Measurements from ENCODE around the gene ZNF692.
"Not testable (repeated sequence)": the region's sequence is repeated elsewhere in the genome, so short reads cannot be mapped to it uniquely, and the experiment has no call there.

The ZNF692 gene

DNA sequence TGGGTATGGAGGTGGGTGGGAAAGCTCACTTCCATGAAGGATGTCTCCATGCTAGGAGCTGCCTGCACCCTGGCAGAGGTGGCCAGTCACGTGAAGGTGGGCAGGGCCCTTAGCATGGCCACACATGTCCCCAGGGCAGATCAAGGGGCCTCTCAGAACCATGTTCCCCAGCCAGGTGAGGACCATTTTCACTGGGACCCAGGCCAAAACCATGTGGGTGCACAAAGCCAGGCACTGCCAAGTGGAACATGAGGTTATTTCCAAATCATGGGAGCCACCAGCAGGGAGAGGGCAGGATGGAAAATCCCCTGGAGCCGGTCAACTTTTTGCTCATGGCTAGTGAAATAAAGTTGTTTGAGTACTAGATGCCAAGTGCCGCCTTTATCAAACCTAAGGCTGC, 9.7 kb downstream of the ZNF692 start:
- no peak for DNase-seq (ENCODE audit: low spot score)

DNA sequence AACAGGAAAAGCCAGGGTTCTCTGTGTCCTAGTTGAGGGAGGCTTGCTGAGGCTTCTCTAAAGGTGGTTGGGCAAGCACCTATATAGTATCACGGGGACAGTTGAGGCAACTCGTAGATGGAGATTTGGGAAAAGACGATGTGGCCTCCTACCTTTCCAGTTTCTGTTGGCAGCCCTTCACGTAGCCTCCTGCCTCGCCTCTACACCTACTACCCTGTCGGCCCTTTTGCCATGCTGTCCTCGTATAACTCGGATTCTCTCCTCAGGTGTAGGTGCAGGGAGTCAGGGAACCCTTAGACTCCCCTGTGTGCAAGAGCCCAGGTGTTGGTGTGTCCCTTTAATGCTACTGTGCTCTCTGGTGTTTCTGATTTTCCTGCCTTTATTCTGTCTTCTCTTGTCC, 10.3 kb downstream of the ZNF692 start:
- DNase-seq (ENCODE audit: low spot score) = no peak

DNA sequence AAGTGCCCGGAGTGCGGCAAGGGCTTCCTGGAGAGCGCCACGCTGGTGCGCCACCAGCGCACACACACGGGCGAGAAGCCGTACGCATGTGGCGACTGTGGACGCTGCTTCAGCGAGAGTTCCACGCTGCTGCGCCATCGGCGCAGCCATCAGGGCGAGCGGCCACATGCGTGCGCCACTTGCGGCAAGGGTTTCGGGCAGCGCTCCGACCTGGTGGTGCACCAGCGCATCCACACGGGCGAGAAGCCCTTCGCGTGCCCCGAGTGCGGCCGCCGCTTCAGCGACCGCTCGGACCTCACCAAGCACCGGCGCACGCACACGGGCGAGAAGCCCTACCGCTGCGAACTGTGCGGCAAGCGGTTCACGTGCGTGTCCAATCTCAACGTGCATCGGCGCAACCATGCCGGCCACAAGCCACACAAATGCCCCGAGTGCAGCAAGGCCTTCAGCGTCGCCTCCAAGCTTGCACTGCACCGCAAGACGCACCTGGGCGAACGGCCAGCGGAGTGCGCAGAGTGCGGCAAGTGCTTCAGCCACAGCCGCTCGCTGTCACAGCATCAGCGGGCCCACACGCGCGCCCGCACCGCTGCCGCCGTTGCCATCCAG, 10.8 kb downstream of the ZNF692 start:
- DNase-seq (ENCODE audit: low spot score) = no peak

DNA sequence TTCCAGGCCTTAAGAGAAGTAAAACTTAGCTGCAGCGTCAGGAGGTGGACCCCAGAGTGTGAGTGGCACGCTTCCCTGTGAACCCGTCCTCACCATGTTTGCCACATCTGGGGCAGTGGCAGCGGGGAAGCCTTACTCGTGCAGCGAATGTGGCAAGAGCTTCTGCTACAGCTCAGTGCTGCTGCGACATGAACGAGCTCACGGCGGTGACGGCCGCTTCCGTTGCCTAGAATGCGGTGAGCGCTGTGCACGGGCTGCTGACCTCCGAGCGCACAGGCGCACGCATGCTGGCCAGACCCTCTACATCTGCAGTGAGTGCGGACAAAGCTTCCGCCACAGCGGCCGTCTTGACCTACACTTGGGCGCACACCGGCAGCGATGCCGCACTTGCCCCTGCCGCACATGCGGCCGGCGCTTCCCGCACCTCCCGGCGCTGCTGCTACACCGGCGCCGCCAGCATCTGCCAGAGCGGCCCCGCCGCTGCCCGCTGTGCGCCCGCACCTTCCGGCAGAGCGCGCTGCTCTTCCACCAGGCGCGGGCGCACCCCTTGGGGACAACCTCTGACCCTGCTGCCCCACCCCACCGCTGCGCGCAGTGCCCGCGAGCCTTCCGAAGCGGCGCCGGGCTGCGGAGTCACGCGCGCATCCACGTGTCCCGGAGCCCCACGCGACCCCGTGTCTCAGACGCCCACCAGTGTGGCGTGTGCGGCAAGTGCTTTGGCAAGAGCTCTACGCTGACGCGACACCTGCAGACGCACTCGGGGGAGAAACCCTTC, 11.5 kb downstream of the ZNF692 start:
- DNase-seq (ENCODE audit: low spot score) = no peak

DNA sequence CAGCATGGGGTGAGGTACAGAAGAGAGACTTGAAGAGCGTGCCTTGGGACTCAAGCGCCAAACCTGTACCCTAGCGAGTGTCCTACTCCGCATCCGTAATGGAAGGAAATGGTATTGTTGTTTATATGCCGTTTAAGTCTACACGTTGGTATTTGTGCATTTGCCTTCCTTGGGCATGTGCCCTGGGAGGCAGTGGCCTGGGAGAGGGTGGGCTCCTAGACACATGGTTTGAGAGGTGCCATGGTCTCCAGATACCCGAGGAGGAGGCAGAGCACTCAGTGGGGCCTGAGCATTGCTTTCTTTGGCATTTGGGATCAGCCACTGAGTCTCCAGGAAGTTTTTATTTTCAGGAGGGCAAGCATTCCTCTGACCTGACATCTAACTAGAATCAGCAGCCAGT, 14.4 kb downstream of the ZNF692 start:
- no peak for DNase-seq (ENCODE audit: low spot score)

DNA sequence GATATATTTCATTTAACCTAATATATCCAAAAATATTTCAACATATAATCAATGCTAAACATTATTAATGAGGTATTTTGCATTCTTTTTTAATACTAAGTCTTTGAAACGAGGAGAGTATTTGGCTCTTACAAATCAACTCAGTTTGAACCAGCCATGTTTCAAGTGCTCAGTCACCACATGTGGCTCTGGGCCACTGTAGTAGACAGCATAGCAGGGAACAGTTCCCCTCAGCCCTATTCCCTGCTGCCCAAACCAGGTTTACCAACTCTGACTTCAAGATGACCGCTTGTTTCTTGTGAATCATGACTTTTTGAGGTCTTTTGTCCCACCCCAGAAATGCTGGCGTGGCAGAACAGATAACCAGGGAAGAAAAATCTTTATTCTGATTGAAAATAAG, 15.2 kb downstream of the ZNF692 start:
- DNase-seq (ENCODE audit: low spot score) = no peak

DNA sequence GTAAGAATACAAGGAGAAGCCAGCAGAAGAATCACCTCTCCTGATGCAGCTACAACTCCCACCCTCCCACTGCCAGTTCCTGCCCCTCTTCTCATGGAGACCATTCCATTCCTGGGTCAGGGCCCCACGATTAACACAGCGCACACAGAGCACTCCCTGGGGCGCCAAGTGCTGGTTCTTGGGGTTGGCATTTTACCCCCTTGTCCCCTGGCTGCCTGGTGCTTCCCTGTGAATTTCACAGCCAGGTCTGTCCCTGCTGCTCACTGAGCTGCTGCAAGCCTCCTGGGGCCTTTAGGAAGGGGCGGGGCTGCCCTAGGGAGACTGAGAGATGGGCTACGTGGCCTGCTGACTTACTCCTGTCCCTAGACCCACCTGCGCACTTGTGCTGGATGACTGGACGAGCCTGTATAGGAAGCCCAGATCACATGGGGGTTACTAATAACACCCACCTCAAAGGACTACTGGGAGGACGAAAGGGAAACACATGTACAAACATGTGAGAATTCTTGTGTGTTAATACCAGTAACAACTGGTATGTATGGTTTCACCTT, 16.0 kb downstream of the ZNF692 start:
- DNase-seq (ENCODE audit: low spot score) = no peak

DNA sequence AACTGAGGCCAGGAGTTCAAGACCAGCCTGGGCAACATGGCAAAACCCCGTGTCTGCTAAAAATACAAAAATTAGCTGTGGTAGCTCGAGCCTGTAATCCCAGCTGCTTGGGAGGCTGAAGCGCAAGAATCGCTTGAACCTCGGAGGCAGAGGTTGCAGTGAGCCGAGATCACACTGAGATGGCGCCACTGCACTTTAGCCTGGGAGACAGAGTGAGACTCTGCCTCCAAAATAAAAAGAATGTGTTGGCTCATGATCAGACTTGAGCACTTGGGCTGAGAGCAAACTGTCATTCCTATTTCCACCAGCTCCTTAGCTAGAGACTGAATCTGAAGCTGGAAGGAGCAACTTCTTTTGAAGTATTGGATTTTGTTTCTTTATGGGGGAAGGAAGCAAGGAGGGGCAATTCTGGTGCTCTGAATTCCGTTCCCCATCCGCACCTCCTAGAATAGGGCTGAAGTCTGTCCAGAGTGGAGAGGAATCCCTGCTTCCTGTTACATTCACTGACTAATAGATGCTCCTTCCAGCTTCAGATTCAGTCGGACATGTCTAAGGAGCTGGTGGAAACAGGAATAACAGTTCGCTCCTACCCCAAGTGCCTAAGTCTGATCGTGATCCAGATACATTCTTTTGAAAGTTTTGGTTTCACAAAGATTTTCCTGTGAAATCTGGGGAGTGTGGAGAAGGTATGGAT, 17.0 kb downstream of the ZNF692 start:
- DNase-seq (ENCODE audit: low spot score) = peak; percentile 63

DNA sequence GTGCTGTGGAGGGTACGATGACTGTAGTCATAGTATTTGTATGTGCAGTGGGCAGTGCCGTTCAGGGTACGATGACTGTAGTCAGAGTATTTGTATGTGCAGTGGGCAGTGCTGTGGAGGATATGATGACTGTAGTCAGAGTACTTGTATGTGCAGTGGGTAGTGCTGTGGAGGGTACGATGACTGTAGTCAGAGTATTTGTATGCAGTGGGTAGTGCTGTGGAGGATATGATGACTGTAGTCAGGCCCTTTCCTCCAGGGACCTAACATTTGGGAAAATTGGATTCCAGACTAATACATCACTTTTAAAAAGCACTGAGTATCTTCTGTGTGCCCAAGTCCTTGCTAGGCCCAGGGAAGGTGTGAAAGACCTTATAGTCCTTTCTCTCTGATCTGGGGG, 17.9 kb downstream of the ZNF692 start:
- DNase-seq (ENCODE audit: low spot score) = no peak

DNA sequence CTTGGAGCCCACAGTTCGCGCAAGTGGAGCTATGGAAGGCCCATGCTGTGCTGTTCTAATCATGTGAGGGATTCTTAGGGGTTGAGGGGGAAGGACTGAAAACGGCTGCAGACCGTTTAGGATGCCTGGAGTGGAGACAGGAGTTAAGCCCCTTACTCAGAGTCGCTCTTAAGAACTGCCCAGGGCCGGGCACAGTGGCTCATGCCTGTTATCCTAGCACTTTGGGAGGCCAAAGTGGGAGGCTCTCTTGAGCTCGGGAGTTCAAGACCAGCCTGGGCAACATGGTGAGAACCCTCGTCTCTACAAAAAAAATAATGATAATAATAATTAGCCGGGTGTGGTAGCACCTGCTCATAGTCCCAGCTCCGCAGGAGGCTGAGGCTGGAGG, 19.7 kb downstream of the ZNF692 start:
- DNase-seq (ENCODE audit: low spot score) = no peak

DNA sequence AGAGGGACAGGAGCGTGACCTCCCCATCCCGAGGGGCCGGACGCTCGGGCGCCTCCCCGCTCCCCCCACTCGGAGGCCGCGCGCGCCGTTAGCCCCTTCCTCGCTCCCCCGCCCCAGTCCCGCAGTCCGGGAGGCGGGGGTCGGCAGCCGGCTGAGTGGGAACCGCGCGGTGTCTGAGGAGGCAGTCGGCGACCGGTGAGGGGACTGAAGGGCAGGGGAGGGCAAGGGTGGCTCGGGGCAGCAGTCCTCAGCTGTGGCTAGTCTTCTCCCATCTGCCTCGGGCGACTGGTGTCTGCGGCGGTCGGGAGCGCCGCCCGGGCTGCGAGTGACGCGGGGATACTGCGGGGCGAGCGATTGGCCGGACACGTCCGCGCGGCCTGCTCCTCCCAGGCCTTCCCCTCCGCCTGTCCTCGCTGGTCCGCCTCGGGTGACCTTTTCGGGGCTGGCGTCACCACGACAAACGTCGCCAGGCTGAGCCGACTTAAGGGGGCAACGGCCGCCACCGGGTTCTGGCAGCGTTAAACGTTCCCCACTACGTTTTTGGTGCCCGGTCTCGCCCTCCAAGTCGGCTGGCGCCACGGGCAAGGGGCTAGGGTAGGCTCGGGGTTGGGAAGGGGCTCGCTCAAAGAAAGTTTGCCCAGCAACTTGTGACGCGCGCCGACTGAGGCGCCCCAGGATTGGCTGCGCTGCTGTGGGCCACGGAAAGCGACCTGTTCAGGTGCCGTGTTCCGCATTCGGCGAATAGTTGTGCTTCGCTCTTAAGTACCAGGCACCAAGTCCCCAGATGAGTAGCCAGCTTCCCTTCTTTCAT, 20.3 kb downstream of the ZNF692 start:
- peak; percentile 93 for DNase-seq (ENCODE audit: low spot score)

DNA sequence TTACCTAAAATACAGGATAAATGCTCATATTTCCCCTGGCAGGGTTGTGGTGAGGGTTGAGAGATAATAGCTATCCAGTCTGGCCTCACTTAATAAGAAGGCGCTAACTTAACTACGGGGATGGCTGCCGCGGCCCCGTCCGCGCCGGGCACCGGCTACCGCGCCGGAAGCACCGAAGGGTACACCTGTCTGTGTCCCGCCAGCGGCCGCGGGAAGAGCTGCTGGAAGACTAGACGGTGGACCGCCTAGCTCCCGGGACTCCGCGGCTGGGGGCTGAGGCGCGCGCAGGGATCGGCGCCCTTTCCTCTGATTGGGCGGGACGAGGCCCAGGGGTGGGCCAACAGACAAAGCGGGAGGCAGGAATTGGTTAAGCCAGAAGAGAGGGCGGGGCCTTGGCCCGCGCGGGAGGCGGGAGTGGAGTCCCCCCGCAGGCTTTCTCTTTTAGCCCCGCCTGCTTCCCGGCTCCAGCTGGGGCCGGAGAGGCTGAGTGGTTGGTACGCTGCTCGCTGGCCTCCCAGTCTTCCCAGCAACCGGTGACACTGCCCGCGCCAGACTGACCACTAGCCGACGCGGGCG, 21.0 kb downstream of the ZNF692 start, which contains the start of gene ZNF672:
TSS of gene ZNF672 (plus strand) at position 444 of the 576 bp plus-strand sequence. CDS start 9,051 bp downstream, outside the sequence.
- DNase-seq (ENCODE audit: low spot score) = peak; percentile 96

DNA sequence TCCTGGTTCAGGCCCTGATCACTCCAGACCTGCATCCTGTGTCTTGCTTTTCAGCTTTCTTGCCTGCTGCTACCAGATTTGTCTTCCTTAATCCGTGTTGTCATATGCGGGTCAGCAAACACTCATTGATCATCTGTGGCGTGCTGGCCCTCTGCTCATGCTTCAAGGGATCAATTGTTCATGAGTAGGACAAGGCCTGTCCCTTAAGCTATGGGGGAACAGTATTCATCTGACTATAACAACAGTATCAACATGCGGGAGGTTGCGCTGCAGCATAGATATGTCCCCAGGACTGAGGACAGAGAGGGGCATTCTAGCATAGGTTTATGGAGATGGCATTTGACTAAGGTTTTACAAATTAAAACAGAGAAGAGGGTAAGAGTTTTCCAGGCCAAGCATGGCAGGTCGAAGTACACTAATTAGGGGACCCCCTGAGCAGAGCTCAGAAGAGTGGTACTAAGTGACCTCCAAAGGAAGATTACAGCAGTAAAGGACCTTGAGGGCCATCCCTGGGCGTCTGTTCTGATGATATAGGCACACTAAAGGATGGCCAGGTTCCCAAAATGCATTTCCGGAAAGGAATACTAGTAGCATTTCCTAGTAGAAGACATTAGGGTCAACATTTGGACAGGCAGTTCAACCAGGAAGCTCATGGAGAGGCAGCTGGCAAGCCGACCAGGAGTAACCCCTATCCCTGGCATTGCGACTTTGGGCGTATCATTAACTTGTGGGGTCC, 21.7 kb downstream of the ZNF692 start:
- DNase-seq (ENCODE audit: low spot score) = peak; percentile 22

DNA sequence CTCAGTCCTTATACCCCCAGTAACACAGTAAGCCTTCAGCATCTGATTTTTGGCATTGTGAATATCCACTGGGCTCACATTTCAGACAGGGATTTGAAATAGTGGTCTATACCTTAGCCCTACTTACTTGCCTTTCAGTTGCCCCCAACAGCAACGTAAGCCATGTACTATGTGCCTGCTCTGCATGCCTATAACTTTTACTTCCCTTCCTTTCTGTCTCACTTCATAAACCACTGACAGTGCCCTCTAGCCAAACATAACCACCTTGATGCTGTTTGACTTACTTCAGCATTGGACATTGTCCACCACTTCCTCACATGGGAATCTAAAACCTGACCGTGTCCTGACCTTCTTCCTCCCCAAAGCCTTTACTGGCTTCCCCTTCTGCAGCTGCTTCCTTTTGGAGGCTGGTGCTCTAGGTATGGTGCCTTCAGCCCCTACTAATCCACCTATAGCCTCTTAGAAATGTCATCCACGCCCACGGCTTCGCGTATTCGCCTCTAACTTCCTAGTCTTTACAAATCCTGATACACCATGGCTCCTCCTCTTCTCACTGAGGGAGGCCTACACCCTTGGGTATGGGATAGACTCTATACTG, 24.4 kb downstream of the ZNF692 start:
- DNase-seq (ENCODE audit: low spot score) = no peak

DNA sequence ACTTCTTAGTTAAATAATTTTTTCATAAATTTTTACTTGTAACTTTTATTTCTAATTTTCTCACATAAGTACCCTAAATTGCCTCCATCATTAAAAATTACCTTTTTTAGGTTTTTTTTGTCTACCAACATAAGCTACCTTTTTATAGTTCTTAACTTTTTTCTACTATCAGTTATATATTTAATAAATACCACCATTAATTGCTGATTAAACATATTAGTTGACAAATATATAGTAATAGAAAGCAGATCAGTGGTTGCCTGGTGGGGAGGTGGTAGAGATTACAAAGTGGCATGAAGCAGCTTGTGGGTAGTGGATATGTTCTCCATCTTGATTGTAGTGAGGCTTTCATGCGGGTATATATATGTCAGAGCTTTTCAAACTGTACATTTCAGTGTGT, 27.0 kb downstream of the ZNF692 start:
- DNase-seq (ENCODE audit: low spot score) = no peak

DNA sequence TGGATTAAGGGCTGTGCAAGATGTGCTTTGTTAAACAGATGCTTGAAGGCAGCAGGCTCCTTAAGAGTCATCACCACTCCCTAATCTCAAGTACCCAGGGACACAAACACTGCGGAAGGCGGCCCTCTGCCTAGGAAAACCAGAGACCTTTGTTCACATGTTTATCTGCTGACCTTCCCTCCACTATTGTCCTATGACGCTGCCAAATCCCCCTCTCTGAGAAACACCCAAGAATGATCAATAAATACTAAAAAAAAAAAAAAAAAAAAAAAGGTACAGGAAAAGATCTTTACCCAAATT, 28.2 kb downstream of the ZNF692 start:
- not testable (repeated sequence) for DNase-seq (ENCODE audit: low spot score)

DNA sequence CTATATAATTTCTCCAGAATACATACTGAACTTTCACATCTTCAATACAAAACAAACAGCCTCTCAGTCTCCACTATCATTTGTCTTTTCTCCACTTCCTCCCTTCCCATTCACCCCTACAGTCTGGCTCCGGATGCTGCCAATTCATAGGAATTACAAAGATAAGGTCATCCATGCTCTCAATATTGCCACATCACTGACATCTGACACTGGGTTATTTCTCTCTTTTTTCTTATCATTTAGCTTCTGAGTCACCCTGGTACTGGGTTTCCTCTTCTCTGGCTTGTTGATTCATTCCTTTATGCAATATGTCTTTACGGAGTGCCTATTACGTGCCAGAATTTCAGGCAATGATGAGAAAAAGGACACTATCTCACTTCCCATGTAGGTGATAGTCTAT, 30.0 kb downstream of the ZNF692 start:
- no peak for DNase-seq (ENCODE audit: low spot score)

DNA sequence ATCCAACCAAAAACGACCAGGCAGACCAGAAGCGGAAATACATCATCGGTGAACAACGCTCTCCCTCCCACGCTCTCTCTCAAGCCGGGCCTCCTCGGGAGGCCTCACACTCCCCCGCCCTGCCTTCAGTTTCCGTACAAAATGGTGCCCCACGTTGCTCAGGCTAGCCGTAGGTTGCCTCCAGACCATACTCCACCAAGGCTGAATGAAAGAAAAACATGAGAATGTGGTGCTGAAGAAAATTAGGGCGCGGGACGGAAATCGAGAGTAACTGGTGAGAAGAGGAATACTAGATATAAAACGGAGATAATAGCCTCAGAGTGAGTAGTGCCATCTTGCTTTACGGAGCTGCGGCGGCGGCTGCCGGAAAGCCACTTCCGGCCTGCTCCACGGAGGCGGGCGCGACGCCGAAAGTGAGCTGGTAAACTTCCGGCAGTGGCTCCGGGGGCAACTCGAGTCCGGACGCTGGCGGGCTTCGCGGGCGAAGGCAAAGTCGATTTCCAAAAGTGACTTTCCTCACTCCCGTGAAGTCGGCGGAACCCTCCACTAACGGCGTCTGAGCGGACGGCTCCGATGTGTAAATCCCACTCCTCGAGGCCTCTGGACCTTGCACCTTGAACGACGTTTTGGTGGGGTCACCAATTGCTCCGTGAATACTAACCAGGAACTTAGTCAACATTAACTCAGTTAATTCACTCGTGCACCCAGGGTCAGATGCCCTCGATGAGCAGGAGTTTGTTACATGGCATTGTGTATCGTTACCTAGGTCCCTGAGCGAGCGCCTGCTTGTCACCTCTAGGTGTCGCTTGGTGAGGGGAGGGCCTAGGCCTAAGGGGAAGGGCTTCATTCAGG, 32.8 kb downstream of the ZNF692 start, which contains the start of gene SH3BP5L:
TSS of gene SH3BP5L (minus strand) at position 7 of the 852 bp plus-strand sequence. CDS start 980 bp downstream, outside the sequence.
- DNase-seq (ENCODE audit: low spot score) = peak; percentile 96

DNA sequence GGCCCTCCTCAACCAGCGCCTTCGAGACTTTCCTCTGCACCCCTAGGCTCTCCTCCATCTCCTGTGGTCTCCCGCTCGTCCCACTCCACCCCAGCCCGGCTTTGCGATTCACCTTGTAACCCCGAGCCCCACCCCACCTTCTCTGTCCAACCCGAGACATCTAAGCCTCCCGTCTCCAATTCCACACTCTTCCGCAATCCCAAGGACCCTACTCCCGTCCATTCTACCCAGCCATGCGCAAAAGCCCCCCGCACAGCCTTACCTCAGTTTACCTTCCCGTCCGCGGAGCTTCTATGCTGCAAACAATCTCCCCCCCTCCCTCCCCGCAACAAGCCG, 33.3 kb downstream of the ZNF692 start:
- DNase-seq (ENCODE audit: low spot score) = no peak

DNA sequence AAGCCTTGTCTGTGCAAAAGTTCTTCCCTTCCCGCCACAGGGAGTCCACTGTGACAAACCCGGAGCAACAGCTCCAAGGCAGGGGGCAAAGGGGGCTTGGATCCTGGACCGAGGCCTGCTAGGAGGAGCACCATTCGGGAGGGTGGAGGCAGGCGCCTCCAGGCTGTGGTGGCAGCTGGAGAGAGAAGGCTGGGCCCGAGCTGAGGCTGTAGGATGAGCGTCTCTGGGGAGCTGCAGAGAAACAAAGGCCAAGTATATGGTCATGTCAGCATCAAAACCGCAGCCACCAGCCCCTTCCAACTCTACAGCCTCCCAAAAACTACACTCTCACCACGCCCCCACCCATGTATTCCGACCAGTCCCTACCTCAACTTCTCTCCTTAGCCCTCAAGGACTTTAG, 33.7 kb downstream of the ZNF692 start:
- DNase-seq (ENCODE audit: low spot score) = no peak

Data from NAMALWA (cell line).